Astrocyte (in vitro differentiated cells and primary cell): ENCODE results near the gene LRRC9.

ENCODE experiments used
- EZH2 ChIP-seq: IDR thresholded peaks from 2 replicates; pipeline ENCODE4 v1.6.1; 2012; ENCODE audit warnings: mild to moderate bottlenecking, low read length, inconsistent platforms; ENCODE audit not compliant: insufficient read depth
- TF ChIP-seq, protein P1 (sequence below): IDR thresholded peaks from 2 replicates; pipeline ENCODE4 v1.5.1; 2011; ENCODE audit warnings: low read depth, mild to moderate bottlenecking, inconsistent platforms, low read length, moderate library complexity; ENCODE audit not compliant: insufficient read depth

DNA sequence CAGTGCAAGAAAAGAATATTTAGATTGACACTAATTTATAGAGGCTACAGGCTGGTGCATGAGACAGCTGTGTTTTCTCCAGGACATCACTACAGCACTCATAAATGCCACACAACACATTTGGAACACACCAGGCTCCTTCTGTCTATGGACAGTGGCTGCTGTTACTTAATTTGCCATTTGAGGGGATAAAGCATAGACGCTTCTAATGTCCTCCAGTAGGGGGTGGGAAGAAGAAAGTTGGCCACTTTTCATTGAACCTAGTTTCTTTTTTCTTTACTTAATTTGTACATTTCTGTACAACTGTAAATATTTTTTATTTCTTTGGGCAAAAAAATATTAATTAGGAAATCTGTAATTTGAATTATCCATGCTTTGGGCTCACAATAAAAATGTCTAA lies 37.0 kb upstream of the LRRC9 start:
- TF ChIP-seq, protein P1, sequence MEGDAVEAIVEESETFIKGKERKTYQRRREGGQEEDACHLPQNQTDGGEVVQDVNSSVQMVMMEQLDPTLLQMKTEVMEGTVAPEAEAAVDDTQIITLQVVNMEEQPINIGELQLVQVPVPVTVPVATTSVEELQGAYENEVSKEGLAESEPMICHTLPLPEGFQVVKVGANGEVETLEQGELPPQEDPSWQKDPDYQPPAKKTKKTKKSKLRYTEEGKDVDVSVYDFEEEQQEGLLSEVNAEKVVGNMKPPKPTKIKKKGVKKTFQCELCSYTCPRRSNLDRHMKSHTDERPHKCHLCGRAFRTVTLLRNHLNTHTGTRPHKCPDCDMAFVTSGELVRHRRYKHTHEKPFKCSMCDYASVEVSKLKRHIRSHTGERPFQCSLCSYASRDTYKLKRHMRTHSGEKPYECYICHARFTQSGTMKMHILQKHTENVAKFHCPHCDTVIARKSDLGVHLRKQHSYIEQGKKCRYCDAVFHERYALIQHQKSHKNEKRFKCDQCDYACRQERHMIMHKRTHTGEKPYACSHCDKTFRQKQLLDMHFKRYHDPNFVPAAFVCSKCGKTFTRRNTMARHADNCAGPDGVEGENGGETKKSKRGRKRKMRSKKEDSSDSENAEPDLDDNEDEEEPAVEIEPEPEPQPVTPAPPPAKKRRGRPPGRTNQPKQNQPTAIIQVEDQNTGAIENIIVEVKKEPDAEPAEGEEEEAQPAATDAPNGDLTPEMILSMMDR = peak; percentile 12
- no peak for TF ChIP-seq EZH2
